GM19351 (cell line): ENCODE measurements around the gene AGTR2.
A peak's percentile ranks its signal among the peaks of the same experiment; 100 is the strongest.
"Not testable (repeated sequence)": the region's sequence is repeated elsewhere in the genome, so short reads cannot be mapped to it uniquely, and the experiment has no call there.

Experiments used
- ATAC-seq: cut with Tn5 transposase; IDR thresholded peaks from one replicate; pipeline ENCODE4 v1.9.1; 2021; ENCODE audit warnings: mild to moderate bottlenecking, moderate library complexity; ENCODE audit not compliant: unreplicated experiment

The AGTR2 gene

GRCh38 chrX:116170511-116170910 is at the start of gene AGTR2:
Gene AGTR2, plus strand, starts transcription at chrX:116170744. Its CDS starts 1,537 bp downstream, at chrX:116172281.
- ATAC-seq = no peak

GRCh38 chrX:116135277-116135676 is 35.3 kb upstream of the AGTR2 start:
- ATAC-seq = no peak

- not testable (repeated sequence) for ATAC-seq
Measured at GRCh38 chrX:116141270-116141669, 29.3 kb upstream of the AGTR2 start.

DNA sequence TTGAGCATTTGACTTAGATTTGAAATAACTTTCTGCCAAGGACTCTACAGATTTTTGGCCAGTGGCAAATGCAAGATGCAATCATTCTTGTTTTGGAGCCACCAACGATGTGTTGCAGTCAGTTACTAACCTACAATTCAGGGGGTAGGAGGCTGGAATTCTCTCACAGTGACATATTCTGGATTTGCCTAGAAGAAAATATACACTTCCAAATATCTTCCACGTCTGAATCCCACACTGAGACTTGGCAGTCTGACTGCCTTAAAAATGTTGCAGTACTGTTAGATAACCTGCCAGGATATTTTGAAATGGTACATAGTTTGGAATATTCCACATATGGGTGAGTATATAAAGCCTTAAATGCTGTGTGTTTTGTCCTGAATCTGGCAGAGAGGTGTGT is 27.6 kb upstream of the AGTR2 start:
- no peak for ATAC-seq

- no peak for ATAC-seq
Measured at GRCh38 chrX:116172976-116173375, 2.4 kb downstream of the AGTR2 start.

- ATAC-seq = no peak
Measured at GRCh38 chrX:116181300-116181699, 10.8 kb downstream of the AGTR2 start.

- ATAC-seq = no peak
Measured at GRCh38 chrX:116185163-116185562, 14.6 kb downstream of the AGTR2 start.

DNA sequence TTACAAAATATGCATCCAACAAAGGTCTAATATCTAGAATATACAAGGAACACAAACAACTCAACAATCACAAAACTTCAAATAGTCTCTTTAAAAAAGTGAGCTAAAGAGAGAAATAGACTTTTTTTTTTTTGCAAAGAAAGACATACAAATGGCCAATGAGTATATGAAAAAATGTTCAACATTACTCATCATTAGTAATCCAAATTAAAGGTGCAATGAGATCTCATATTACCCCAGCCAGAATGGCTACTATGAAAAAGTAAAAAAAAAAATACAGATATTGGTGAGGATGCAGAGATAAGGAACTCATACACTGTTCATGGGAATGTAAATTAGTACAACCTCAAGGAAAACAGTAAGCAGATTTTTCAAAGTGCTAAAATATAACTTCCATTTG is 24.1 kb downstream of the AGTR2 start:
- no peak for ATAC-seq

GRCh38 chrX:116198235-116198634 is 27.7 kb downstream of the AGTR2 start:
- no peak for ATAC-seq

- peak; percentile 77 for ATAC-seq
Measured at GRCh38 chrX:116198810-116199209, 28.3 kb downstream of the AGTR2 start.

DNA sequence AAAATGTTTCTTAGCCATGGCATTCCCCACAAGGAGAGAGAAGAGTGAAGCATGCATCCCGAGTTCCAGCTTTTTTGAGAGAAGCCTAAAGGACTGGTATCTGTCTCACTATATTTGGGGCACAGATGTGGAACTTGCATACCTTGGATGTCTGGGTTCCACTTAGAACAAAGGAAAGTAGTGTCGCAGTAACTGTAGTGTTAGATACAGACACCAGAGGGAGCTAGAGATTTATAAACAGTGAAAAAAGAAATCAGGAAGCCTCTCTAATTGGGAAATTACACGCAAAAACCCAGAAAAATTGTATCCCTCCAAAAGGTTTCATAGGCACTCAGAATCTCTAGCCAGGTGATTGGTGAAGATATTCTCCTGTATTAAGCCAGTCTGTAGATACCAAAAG is 34.4 kb downstream of the AGTR2 start:
- ATAC-seq = peak; percentile 67

- ATAC-seq = no peak
Measured at GRCh38 chrX:116213262-116213661, 42.7 kb downstream of the AGTR2 start.

- not testable (repeated sequence) for ATAC-seq
Measured at GRCh38 chrX:116217080-116217479, 46.5 kb downstream of the AGTR2 start.
